Measurements from ENCODE around the gene PHLDA2.

Gene PHLDA2, protein sequence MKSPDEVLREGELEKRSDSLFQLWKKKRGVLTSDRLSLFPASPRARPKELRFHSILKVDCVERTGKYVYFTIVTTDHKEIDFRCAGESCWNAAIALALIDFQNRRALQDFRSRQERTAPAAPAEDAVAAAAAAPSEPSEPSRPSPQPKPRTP

DNA sequence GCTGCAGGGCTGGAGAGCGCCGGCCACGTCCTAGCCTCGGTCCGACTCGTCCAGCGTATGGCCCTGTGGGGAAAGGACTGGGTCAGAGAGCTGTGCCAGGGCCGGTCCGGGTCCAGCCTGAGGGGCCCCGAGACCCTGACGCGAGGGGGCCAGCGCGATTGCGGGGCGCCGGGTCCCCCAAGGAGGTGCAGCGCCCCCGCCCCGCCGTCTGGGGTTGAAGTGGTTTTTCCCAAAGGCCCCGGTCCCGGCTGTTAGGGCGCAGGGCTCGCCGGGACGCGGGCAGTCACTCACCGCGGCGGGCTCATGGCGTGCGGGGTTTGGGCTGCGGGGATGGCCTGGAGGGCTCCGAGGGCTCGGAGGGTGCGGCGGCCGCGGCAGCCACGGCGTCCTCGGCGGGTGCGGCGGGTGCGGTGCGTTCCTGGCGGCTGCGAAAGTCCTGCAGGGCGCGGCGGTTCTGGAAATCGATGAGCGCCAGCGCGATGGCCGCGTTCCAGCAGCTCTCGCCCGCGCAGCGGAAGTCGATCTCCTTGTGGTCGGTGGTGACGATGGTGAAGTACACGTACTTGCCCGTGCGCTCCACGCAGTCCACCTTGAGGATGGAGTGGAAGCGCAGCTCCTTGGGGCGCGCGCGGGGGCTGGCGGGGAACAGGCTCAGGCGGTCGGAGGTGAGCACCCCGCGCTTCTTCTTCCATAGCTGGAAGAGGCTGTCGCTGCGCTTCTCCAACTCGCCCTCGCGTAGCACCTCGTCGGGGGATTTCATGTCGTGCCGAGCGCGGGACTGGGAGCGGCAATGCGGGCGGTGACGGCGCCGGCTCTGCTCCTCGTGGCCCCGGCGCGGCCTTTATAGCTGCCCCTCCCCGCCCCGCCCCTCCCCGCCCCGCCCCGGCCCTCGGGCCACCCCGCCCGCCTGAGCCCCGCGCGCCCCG lies at the start of gene PHLDA2:
Gene PHLDA2 (minus strand): TSS at position 816 of the 926 bp plus-strand sequence. CDS start 56 bp downstream, at position 760.
- Histone ChIP-seq H3K9me3 (ENCODE audit: insufficient read depth, low read length, severe bottlenecking) (no peaks in the 10 kb centered on the region), H3K27ac (ENCODE audit: low read length) (no peak within 1 kb of the TSS), H3K79me2 (ENCODE audit: insufficient read depth, low read length) (no peaks in the 10 kb centered on the region), H3K9ac (ENCODE audit: low read depth, low read length) (no peak within 1 kb of the TSS), H3K4me3 (ENCODE audit: low read depth in 1 of 2, low read length in 2 of 2) (no peak within 1 kb of the TSS), H3K4me2 (ENCODE audit: insufficient read depth, low read length) (no peak within 1 kb of the TSS), H3K27me3 (ENCODE audit: insufficient read depth, low read length, poor library complexity) (no peaks in the 10 kb centered on the region), H3K4me1 (ENCODE audit: insufficient read depth, low read length) (no peaks in the 10 kb centered on the region), H4K20me1 (ENCODE audit: insufficient read depth, low read length) (peaks cover 2% of the 10 kb centered on the region; the same call in 1 of the 2 replicates), H3K36me3 (ENCODE audit: insufficient read depth, low read length) (no peaks in the 10 kb centered on the region), H2AFZ (ENCODE audit: low read depth, low read length) (no peak within 1 kb of the TSS)
- DNase-seq (no peak), ATAC-seq (ENCODE audit: insufficient read depth, low read depth) (no peak)
- no peak for TF ChIP-seq EZH2 (IDR thresholded peaks at IDR 0.05; ENCODE audit: borderline replicate concordance, low read depth, low read length, severe bottlenecking)
- TF ChIP-seq, protein P1, sequence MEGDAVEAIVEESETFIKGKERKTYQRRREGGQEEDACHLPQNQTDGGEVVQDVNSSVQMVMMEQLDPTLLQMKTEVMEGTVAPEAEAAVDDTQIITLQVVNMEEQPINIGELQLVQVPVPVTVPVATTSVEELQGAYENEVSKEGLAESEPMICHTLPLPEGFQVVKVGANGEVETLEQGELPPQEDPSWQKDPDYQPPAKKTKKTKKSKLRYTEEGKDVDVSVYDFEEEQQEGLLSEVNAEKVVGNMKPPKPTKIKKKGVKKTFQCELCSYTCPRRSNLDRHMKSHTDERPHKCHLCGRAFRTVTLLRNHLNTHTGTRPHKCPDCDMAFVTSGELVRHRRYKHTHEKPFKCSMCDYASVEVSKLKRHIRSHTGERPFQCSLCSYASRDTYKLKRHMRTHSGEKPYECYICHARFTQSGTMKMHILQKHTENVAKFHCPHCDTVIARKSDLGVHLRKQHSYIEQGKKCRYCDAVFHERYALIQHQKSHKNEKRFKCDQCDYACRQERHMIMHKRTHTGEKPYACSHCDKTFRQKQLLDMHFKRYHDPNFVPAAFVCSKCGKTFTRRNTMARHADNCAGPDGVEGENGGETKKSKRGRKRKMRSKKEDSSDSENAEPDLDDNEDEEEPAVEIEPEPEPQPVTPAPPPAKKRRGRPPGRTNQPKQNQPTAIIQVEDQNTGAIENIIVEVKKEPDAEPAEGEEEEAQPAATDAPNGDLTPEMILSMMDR (IDR thresholded peaks at IDR 0.05; ENCODE audit: borderline replicate concordance, extremely low read depth, low read length, poor library complexity, severe bottlenecking) = no peak

DNA sequence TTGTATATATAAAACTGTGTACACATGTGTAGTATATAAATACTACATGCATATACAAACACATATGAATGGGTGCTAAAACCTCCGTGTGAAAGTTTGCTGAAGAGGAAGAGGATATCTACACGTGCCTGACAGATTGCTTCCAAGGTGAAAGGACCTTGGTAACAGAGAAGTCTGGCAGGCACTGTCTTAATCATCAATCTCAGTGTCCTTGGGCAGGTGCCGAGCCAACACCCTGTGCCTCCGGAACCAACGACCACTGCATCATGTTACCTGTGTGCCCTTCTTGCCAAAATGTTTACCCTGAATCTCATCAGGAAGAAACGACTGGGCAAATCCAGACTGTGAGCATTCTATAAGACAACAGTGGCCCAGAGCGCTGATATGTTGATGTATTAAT lies 47.9 kb upstream of the PHLDA2 start:
- H3K4me1 ChIP-seq (ENCODE audit: insufficient read depth, low read length) = no peaks in the 10 kb centered on the region
- no peak overlapping the region for H3K9ac ChIP-seq (ENCODE audit: low read depth, low read length)
- no peak overlapping the region for H3K4me3 ChIP-seq (ENCODE audit: low read depth in 1 of 2, low read length in 2 of 2)
- TF ChIP-seq, protein P1 (IDR thresholded peaks at IDR 0.05; ENCODE audit: borderline replicate concordance, extremely low read depth, low read length, poor library complexity, severe bottlenecking) = no peak
- TF ChIP-seq EZH2 (IDR thresholded peaks at IDR 0.05; ENCODE audit: borderline replicate concordance, low read depth, low read length, severe bottlenecking) = no peak
- no peak overlapping the region for H3K27ac ChIP-seq (ENCODE audit: low read length)
- no peak overlapping the region for H2AFZ ChIP-seq (ENCODE audit: low read depth, low read length)
- peaks cover 81% of the 10 kb centered on the region for H4K20me1 ChIP-seq (ENCODE audit: insufficient read depth, low read length)
- no peak overlapping the region for H3K4me2 ChIP-seq (ENCODE audit: insufficient read depth, low read length)
- peaks cover 78% of the 10 kb centered on the region for H3K36me3 ChIP-seq (ENCODE audit: insufficient read depth, low read length)
- DNase-seq (no peak), ATAC-seq (ENCODE audit: insufficient read depth, low read depth) (no peak)
- H3K79me2 ChIP-seq (ENCODE audit: insufficient read depth, low read length) = peaks cover 99% of the 10 kb centered on the region
- no peaks in the 10 kb centered on the region for H3K27me3 ChIP-seq (ENCODE audit: insufficient read depth, low read length, poor library complexity)
- no peaks in the 10 kb centered on the region for H3K9me3 ChIP-seq (ENCODE audit: insufficient read depth, low read length, severe bottlenecking)

DNA sequence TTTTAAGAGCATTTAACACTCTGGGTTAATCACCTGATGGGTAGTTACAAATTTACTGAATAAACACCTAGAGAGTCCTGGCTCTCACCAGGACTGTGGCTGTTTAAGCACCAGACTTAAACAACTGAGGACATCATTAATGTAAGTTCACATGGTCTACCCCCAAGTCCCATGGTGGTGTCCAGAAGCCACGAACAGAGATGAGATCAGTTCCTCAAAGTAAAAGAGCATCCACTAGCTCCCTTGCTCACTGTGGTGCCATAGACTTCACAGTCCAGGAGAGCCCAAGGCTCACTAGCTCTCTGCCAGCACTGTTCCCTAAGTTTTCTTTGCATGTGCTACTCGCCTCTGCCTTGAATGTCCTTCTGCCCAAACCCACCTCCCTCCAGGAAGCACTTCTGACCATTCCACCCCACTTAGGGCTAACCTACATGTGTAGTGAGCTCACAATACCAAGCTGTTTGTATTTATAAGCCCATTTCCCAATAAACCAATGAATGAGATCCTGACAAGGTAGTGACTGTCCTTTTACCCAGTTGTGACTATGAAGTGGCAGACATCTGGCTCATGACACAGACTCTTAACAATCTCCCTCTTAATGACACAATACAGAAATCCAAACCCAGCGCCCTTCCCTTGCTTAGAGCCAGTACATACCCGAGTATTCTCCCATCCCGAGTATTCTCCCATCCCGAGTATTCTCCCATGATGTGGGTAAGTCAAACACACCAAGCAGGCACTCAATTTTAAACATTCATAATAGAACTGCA lies 47.3 kb upstream of the PHLDA2 start:
- ATAC-seq (ENCODE audit: insufficient read depth, low read depth) = no peak; the same call in 2 of the 3 replicates
- TF ChIP-seq, protein P1 (IDR thresholded peaks at IDR 0.05; ENCODE audit: borderline replicate concordance, extremely low read depth, low read length, poor library complexity, severe bottlenecking) = no peak
- no peak for TF ChIP-seq EZH2 (IDR thresholded peaks at IDR 0.05; ENCODE audit: borderline replicate concordance, low read depth, low read length, severe bottlenecking)
- Histone ChIP-seq H3K4me1 (ENCODE audit: insufficient read depth, low read length) (no peaks in the 10 kb centered on the region), H3K4me3 (ENCODE audit: low read depth in 1 of 2, low read length in 2 of 2) (no peak overlapping the region), H3K4me2 (ENCODE audit: insufficient read depth, low read length) (no peak overlapping the region), H2AFZ (ENCODE audit: low read depth, low read length) (no peak overlapping the region), H3K79me2 (ENCODE audit: insufficient read depth, low read length) (peaks cover 98% of the 10 kb centered on the region), H3K27ac (ENCODE audit: low read length) (no peak overlapping the region), H3K27me3 (ENCODE audit: insufficient read depth, low read length, poor library complexity) (no peaks in the 10 kb centered on the region), H4K20me1 (ENCODE audit: insufficient read depth, low read length) (peaks cover 81% of the 10 kb centered on the region), H3K9ac (ENCODE audit: low read depth, low read length) (no peak overlapping the region), H3K36me3 (ENCODE audit: insufficient read depth, low read length) (peaks cover 80% of the 10 kb centered on the region), H3K9me3 (ENCODE audit: insufficient read depth, low read length, severe bottlenecking) (no peaks in the 10 kb centered on the region)
- DNase-seq = no peak

Measured in DND-41 (cell line).